Memory B cell (primary cell): ENCODE data around the gene TEX30.
A peak's percentile ranks its signal among the peaks of the same experiment; 100 is the strongest.
"Not testable (repeated sequence)": the region's sequence is repeated elsewhere in the genome, so short reads cannot be mapped to it uniquely, and the experiment has no call there.

Source experiments
- ATAC-seq: fragments of 150-1000 bp; cut with Tn5 transposase; 2 replicates; pipeline ENCODE4 v1.10.0; 2021; ENCODE audit warnings: low read depth, mild to moderate bottlenecking, moderate library complexity
- DNase-seq, 2 donors: peaks; one replicate each; pipeline ENCODE4 v3.0.0; 2022; ENCODE audit warnings: low spot score in 2 of 2
- H3K27ac Mint-ChIP-seq: one replicate; pipeline ENCODE4 v1.8.0; 2022; ENCODE audit warnings: mild to moderate bottlenecking, moderate library complexity, mixed read lengths
- H3K27me3 Mint-ChIP-seq: one replicate; pipeline ENCODE4 v1.8.0; 2022; ENCODE audit warnings: mixed read lengths
- H3K36me3 Mint-ChIP-seq: one replicate; pipeline ENCODE4 v1.8.0; 2022; ENCODE audit warnings: mild to moderate bottlenecking, mixed read lengths
- H3K4me1 Mint-ChIP-seq: one replicate; pipeline ENCODE4 v1.8.0; 2022; ENCODE audit warnings: mixed read lengths
- H3K4me3 Mint-ChIP-seq: one replicate; pipeline ENCODE4 v1.8.0; 2022; ENCODE audit warnings: mild to moderate bottlenecking, moderate library complexity, mixed read lengths
- H3K9me3 Mint-ChIP-seq: one replicate; pipeline ENCODE4 v1.8.0; 2022; ENCODE audit warnings: mixed read lengths

The TEX30 gene

DNA sequence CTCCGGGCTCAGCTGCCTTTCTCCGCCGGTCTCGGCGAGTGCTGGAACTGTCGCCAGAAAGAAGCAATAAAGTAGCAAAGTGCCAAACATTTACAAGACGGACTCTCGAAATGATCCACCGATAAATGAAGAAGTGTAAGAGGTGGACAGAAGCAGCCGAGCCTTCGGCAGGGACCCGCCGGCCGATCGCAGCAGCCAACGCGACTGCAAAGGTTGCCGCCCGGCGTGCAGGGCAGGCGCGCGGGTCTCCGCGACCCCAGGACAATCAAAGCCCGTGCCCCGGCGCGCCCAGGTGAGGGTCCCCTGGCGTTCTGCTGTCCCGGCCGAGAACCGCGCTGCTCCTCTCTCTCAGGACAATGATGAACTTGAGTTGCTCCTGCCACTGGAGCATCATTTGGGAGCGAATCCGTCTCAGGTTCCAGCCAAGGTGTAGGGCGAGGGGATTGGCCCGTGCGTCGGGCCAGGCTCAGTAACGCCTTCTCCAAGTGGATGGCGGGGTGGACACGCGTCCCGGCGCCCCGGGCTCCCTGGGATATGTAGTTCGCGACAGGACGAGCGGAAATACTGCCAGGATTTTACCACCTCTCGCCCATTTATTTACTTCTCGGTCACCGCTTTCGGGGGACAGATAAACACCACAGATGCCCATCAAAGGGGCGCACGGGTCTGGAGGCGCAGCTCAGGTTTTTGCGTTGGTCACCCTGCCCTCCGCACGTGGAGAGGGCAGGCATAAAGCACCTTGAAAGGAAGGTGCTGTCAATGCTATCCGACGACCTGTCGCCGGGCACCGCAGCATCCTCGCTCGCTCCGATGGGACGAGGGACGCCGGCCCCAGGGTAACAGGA lies 25.2 kb upstream of the TEX30 start, which contains the start of the genes BIVM and POGLUT2:
TSS of gene BIVM (plus strand) at position 539 of the 845 bp plus-strand sequence. CDS start 8,149 bp downstream, outside the sequence.
TSS of gene POGLUT2 (minus strand) at position 396 of the 845 bp plus-strand sequence. CDS start at position 90, 306 bp downstream.
- Mint-ChIP-seq H3K27ac (no peak within 1 kb of the TSS), H3K27me3 (peaks cover 1% of the 10 kb centered on the region), H3K4me3 (peak within 1 kb of the TSS; percentile 87), H3K9me3 (no peaks in the 10 kb centered on the region), H3K4me1 (peaks cover 9% of the 10 kb centered on the region), H3K36me3 (no peaks in the 10 kb centered on the region)
- ATAC-seq (peak; percentile 54), DNase-seq (peak; percentile 30 to 44)

DNA sequence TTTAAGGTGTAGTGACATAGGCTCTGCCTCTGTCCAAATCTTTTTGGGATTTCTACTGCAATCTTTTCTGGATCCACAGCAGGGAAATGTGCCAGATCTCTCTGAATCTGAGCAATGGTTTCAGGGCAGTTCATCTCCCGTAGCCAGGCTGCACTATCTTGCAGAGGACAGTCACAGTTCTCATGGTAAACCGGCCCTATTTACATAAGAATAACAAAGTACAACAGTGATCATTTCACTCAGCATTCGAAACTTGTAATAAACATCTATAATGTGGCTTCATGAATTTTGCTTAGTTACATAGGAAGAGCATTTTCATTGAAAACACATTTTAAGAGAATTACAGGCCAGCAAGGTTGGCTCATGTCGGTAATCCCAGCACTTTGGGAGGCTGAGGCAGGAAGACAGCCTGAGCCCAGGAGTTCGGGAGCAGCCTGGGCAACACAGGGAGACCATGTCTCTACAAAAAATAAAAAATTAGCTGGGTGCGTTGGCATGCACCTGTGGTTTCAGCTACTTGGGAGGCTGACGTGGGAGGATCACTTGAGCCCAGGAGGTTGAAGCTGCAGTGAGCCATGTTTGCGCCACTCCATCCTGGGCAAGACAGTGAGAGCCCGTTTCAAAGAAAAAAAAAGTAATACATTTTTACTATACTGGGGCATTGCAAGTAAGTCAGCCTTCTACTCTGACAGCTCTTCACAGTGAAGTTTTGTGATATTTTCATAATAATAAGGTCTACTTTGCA lies 20.2 kb upstream of the TEX30 start:
- peaks cover 4% of the 10 kb centered on the region for H3K4me1 Mint-ChIP-seq
- ATAC-seq, result no peak
- no peaks in the 10 kb centered on the region for H3K36me3 Mint-ChIP-seq
- peaks cover 4% of the 10 kb centered on the region for H3K27me3 Mint-ChIP-seq
- no peak overlapping the region for H3K27ac Mint-ChIP-seq
- H3K4me3 Mint-ChIP-seq, result no peak overlapping the region
- DNase-seq, result no peak
- no peaks in the 10 kb centered on the region for H3K9me3 Mint-ChIP-seq

DNA sequence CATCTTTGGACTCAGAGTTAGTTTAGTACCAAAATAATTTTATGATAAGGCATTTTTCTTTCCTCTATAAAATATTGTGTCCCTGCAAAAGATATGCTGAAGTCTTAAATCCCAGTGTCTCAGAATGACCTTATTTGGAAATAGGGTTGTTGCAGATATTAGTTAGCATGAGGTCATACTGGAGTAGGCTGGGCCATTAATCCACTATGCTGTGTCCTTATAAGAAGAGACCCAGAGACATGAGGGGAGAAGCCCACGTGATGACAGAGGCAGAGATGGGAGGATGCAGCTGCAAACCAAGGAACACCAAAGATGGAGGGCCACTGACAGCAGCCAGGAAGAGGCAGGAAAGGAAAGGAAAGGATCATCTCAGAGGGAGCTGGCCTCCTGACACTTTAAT lies 18.8 kb upstream of the TEX30 start:
- H3K9me3 Mint-ChIP-seq, result no peaks in the 10 kb centered on the region
- ATAC-seq (no peak), DNase-seq (no peak)
- no peaks in the 10 kb centered on the region for H3K36me3 Mint-ChIP-seq
- peaks cover 3% of the 10 kb centered on the region for H3K27me3 Mint-ChIP-seq
- H3K27ac Mint-ChIP-seq, result no peak overlapping the region
- H3K4me1 Mint-ChIP-seq, result no peaks in the 10 kb centered on the region
- H3K4me3 Mint-ChIP-seq, result no peak overlapping the region

DNA sequence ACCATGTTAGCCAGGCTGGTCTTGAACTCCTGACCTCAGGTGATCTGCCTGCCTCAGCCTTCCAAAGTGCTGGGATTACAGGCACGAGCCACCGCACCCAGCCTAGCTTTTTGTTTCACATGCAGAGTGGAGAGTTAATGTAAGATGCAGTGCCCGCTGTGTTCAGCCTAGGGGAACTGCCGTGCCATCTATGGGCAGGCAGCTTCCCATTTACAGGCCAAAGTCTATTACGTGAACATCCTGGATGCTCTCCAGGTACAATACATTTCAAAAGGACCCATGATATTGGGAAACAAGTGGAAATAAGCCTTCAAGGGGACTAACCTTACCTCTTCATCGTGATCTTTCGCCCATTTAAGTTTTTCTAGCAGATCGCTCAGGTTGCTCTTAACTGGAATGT lies 15.1 kb upstream of the TEX30 start:
- ATAC-seq, result no peak
- Mint-ChIP-seq H3K9me3 (no peaks in the 10 kb centered on the region), H3K27me3 (peaks cover 3% of the 10 kb centered on the region), H3K4me1 (no peaks in the 10 kb centered on the region), H3K36me3 (no peaks in the 10 kb centered on the region), H3K27ac (no peak overlapping the region), H3K4me3 (no peak overlapping the region)
- DNase-seq, result no peak

DNA sequence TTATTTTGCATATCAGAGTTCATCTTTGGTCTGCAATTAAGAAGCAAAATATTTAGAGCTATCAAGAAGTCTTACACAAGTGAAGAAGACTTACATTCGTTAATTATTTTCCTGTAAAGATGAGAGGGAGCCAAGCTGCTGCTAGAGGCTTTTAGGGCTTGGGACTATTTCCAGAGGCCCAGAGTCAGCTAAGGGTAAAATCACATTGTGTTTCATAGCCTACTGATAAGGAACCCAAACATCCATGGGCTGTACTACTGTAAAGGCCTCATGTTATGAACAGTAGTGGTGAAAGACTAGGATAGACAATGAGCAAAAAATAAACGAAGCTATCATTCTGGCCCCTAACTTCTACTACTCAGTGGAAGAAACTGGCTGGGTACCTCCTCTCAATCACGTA lies 10.9 kb upstream of the TEX30 start:
- Mint-ChIP-seq H3K4me3 (no peak overlapping the region), H3K27me3 (no peaks in the 10 kb centered on the region), H3K4me1 (no peaks in the 10 kb centered on the region), H3K9me3 (peaks cover 1% of the 10 kb centered on the region), H3K36me3 (peaks cover 2% of the 10 kb centered on the region), H3K27ac (no peak overlapping the region)
- DNase-seq (no peak), ATAC-seq (no peak)

DNA sequence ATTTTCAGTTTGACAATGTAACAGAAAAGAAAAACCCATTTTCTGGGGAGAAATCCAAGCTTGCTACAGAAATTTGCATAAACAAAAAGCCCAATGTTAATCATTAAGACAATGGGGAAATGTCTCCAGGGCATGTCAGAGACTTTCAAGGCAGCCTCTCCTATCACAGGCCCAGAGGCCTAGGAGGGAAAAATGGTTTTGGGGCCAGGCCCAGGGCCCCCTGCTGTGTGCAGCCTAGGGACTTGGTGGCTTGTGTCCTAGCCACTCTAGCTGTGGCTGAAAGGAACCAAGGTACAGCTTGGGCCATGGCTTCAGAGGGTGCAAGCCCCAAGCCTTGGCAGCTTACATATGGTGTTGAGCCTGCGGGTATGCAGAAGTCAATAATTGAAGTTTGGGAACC lies 8.0 kb upstream of the TEX30 start:
- Mint-ChIP-seq H3K9me3 (peaks cover 1% of the 10 kb centered on the region), H3K4me3 (no peak overlapping the region), H3K27ac (no peak overlapping the region), H3K4me1 (no peaks in the 10 kb centered on the region), H3K27me3 (no peaks in the 10 kb centered on the region), H3K36me3 (peaks cover 2% of the 10 kb centered on the region)
- DNase-seq, result no peak
- ATAC-seq, result no peak

DNA sequence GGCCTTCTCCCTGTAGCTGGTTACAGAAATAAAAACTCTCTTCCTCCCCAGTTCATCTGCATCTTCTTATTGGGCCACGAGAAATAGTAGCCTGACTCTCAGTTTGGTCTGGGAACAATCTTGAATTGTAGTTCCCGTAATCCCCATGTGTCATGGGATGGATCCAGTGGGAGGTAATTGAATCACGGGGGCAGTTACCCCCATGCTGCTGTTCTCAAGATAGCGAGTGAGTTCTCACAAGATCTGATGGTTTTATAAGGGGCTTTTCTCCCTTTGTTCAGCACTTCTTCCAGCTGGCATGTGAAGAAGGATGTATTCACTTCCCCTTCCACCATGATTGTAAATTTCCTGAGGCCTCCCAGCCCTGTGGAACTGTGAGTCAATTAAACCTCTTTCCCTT lies 7.1 kb upstream of the TEX30 start:
- H3K4me1 Mint-ChIP-seq, ATAC-seq, H3K9me3 Mint-ChIP-seq, H3K27ac Mint-ChIP-seq, H3K36me3 Mint-ChIP-seq, DNase-seq, H3K27me3 Mint-ChIP-seq, H3K4me3 Mint-ChIP-seq: not testable (repeated sequence)

DNA sequence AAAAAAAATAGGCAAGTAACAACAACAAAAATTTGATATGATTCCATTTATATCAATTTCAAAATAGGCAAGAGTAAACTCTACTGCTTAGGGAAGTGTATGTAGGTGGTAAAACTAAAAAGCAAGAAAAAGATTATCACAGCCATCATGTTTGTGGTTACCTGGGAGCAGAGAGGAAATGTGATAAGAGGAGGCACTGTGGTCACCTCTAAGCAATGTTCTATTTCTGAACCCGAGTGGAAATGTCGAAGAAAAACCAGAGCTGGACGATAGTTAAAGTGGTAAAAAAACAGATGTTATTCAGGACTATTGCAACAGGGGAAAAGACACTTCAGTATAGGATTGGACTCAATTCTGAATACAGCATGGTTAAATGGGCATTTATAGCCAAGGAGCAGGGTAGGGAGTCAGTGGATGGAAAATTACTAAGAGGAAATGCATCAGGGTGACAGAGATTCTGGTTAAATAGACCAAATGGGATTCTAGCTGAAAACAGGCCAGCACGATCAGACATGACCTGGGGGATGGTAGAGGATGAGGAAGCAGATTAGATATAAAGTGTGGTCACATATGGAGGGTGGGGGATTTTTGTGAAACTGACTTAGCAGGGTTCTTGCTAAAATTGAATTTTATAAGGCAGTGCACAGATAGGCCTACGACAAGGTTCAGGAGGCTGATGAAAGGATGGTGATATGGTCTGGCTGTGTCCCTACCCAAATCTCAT lies 6.0 kb upstream of the TEX30 start:
- no peaks in the 10 kb centered on the region for H3K27me3 Mint-ChIP-seq
- no peak overlapping the region for H3K27ac Mint-ChIP-seq
- H3K4me1 Mint-ChIP-seq, result no peaks in the 10 kb centered on the region
- H3K4me3 Mint-ChIP-seq, result no peak overlapping the region
- peaks cover 2% of the 10 kb centered on the region for H3K36me3 Mint-ChIP-seq
- H3K9me3 Mint-ChIP-seq, result peaks cover 1% of the 10 kb centered on the region
- no peak for ATAC-seq
- DNase-seq, result no peak

DNA sequence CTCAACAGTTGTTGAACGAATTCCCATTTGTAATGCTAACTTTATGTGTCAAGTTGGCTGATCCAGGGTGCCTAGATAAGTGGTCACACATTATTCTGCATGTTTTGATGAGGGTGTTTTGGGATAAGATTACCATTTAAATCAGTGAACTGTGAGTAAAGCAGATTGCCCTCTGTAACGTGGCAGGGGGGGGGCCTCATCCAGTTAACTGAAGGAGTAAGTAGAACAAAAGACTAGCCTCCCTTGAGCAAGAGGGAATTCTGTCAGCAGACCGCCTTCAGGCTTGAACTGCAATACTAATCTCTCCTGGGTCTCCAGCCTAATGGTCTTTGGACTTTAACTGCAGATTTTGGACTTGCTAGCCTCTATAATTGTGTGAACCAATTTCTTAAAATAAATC lies 4.2 kb upstream of the TEX30 start:
- H3K27ac Mint-ChIP-seq, result no peak overlapping the region
- H3K4me3 Mint-ChIP-seq, result no peak overlapping the region
- peaks cover 1% of the 10 kb centered on the region for H3K9me3 Mint-ChIP-seq
- H3K4me1 Mint-ChIP-seq, result no peaks in the 10 kb centered on the region
- ATAC-seq (no peak), DNase-seq (no peak)
- H3K27me3 Mint-ChIP-seq, result no peaks in the 10 kb centered on the region
- peaks cover 2% of the 10 kb centered on the region for H3K36me3 Mint-ChIP-seq

DNA sequence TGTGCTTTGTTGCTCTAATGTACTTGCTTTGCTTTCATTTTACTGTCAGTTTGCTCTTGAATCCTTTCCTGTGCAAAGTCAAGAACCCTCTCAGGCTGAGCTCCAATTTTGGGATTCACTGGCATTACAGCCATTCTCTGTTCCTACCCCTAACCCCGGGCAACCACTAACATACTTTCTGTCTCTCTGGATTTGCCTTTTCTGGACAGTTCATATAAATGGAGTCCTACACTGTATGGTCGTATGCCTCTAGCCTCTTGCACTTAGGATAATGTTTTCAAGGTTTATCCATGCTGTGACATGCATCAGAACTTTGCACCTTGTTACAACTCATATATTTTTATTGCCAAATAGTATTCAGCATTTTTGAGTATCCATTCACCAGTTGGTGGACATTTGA lies 2.7 kb upstream of the TEX30 start:
- peaks cover 1% of the 10 kb centered on the region for H3K36me3 Mint-ChIP-seq
- no peaks in the 10 kb centered on the region for H3K27me3 Mint-ChIP-seq
- H3K4me1 Mint-ChIP-seq, result peaks cover 6% of the 10 kb centered on the region
- peaks cover 1% of the 10 kb centered on the region for H3K9me3 Mint-ChIP-seq
- H3K4me3 Mint-ChIP-seq, result no peak overlapping the region
- no peak overlapping the region for H3K27ac Mint-ChIP-seq
- ATAC-seq, result no peak
- no peak for DNase-seq

DNA sequence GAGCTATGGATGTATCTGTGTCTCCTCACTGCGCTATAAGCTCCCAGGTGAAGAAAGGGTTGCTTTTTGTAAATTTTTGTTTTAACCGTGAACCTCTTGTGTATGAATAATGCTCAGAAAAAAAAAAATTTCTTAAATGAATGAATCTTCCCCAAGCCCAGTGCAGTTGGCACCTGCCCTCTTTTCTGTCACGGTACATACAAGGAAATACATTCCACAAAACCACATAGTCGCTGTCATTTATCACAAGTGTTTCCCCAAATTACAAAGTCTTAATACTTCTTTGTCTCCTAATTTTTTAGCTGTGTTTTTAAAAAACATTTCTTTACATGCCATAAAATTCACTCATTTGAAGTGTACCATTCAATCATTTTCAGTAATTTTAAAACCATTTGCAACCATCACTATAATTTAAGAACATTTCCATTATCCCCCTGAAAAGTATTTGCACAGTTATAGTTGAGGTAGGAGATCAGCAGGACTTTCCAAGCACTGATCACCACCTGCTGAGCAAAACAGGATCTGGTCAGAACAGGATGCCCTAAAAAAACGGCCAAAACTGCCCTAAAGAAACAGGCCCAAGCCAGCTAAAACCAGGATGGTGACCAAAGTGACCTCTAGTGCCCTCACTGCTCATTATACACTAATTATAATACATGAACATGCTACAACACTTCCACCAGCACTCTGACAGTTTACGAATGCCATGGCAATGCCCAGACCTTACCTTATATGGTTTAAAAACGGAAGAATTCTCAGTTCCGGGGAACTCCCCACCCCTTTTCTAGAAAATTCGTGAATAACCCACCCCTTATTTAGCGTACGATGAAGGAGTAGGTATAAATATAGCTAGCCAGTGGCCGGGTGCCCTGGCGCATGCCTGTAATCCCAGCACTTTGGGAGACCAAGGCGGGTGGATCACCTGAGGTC lies 1.3 kb upstream of the TEX30 start:
- Mint-ChIP-seq H3K27me3 (no peaks in the 10 kb centered on the region), H3K4me3 (peak overlapping the region; percentile 90), H3K4me1 (peaks cover 7% of the 10 kb centered on the region), H3K9me3 (no peaks in the 10 kb centered on the region), H3K27ac (peak overlapping the region; percentile 84), H3K36me3 (no peaks in the 10 kb centered on the region)
- DNase-seq (no peak), ATAC-seq (no peak)

DNA sequence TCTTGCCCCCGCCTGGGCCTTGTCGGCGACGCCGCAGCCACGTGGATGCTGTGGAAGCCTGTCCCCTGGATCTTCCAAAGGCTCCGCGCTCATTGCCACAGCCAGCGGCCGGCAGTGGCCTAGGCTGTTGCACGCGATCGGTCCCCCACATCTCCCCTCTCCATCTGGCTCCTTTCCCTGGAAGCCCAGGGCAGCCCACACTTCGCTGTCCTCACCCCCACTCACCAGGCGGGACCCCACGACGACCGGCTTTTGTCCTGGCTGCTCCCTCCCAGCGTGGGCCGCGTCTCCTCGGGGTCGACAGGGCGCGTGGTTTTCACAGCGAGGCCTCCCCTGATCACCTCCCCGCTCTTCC lies 605 bp upstream of the TEX30 start:
- ATAC-seq, result no peak
- H3K9me3 Mint-ChIP-seq, result no peaks in the 10 kb centered on the region
- H3K4me3 Mint-ChIP-seq, result peak overlapping the region; percentile 90
- peak overlapping the region; percentile 84 for H3K27ac Mint-ChIP-seq
- no peaks in the 10 kb centered on the region for H3K27me3 Mint-ChIP-seq
- peaks cover 7% of the 10 kb centered on the region for H3K4me1 Mint-ChIP-seq
- no peak for DNase-seq
- no peaks in the 10 kb centered on the region for H3K36me3 Mint-ChIP-seq

DNA sequence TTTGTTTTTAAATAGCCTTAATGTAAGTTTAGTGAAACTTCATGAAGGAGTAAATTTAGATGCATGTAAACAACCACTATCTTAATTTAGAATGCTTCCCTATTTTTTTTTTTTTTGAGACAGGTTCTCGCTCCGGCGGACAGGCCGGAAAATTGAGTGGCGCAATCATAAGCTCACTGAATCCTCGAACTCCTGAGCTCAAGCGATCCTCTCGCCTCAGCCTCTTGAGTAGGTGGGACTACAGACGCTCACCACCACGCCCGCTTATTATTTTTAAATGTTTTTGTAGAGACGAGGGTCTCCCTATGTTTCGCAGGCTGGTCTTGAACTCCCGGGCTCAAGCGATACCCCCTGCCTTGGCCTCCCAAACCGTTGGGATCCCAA lies 1.6 kb downstream of the TEX30 start:
- DNase-seq (no peak), ATAC-seq (no peak)
- Mint-ChIP-seq H3K9me3 (no peaks in the 10 kb centered on the region), H3K4me3 (peak overlapping the region; percentile 90), H3K36me3 (no peaks in the 10 kb centered on the region), H3K4me1 (peaks cover 7% of the 10 kb centered on the region), H3K27ac (no peak overlapping the region), H3K27me3 (no peaks in the 10 kb centered on the region)
